ENCODE results near the gene SYNGR1. TPM values are rescaled to one million over a fixed set of nuclear protein-coding genes. Genes with fewer than 3 reads are reported as not detected.

SYNGR1 gene
- polyA plus RNA-seq, 1 donor: 11.2 TPM

Other genes starting within 250 kb of the SYNGR1 start
- 15.3 TPM for gene CBX7, start 197.3 kb upstream of the SYNGR1 start, polyA plus RNA-seq
- 7.4 TPM for gene PDGFB, start 105.0 kb upstream of the SYNGR1 start, polyA plus RNA-seq
- gene RPL3, start 30.4 kb upstream of the SYNGR1 start, polyA plus RNA-seq: 3,924 TPM
- 25.0 TPM for gene TAB1, start 49.8 kb downstream of the SYNGR1 start, polyA plus RNA-seq
- 24.1 TPM for gene MGAT3, start 107.0 kb downstream of the SYNGR1 start, polyA plus RNA-seq
- 34.4 TPM for gene MIEF1, start 152.3 kb downstream of the SYNGR1 start, polyA plus RNA-seq
- 296 TPM for gene ATF4, start 170.6 kb downstream of the SYNGR1 start, polyA plus RNA-seq
- 57.2 TPM for gene RPS19BP1, start 182.8 kb downstream of the SYNGR1 start, polyA plus RNA-seq
- gene CACNA1I, start 220.8 kb downstream of the SYNGR1 start, polyA plus RNA-seq: 0.04 TPM